Astrocyte (in vitro differentiated cells and primary cell): ENCODE data around the gene ALOXE3.

ENCODE experiments used
- EZH2 ChIP-seq: IDR thresholded peaks from 2 replicates; pipeline ENCODE4 v1.6.1; 2012; ENCODE audit warnings: mild to moderate bottlenecking, low read length, inconsistent platforms; ENCODE audit not compliant: insufficient read depth
- TF ChIP-seq, protein P1 (sequence below): IDR thresholded peaks from 2 replicates; pipeline ENCODE4 v1.5.1; 2011; ENCODE audit warnings: low read depth, mild to moderate bottlenecking, inconsistent platforms, low read length, moderate library complexity; ENCODE audit not compliant: insufficient read depth

DNA sequence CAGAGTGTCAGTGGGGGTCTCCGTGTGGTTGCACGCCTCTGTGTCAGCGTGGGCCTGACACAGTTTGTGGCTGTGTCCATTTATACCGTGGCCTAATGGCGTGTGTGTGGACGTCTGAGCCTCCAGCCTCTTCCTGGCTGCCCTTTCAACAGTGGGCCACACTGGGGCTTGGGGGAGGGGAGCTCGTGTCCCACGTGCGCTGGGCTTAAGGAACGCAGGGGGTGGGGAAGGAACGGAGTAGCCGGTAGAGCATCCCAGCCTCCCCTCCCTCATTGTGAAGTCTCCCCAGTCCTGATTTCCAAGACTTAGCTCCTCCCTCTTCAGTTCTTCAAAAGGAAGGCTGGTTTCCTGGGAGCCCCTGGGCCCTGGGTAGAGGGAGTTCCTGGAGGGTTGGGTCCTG is 15.1 kb upstream of the ALOXE3 start:
- no peak for TF ChIP-seq EZH2
- TF ChIP-seq, protein P1, sequence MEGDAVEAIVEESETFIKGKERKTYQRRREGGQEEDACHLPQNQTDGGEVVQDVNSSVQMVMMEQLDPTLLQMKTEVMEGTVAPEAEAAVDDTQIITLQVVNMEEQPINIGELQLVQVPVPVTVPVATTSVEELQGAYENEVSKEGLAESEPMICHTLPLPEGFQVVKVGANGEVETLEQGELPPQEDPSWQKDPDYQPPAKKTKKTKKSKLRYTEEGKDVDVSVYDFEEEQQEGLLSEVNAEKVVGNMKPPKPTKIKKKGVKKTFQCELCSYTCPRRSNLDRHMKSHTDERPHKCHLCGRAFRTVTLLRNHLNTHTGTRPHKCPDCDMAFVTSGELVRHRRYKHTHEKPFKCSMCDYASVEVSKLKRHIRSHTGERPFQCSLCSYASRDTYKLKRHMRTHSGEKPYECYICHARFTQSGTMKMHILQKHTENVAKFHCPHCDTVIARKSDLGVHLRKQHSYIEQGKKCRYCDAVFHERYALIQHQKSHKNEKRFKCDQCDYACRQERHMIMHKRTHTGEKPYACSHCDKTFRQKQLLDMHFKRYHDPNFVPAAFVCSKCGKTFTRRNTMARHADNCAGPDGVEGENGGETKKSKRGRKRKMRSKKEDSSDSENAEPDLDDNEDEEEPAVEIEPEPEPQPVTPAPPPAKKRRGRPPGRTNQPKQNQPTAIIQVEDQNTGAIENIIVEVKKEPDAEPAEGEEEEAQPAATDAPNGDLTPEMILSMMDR = no peak
